Smooth muscle cell (in vitro differentiated cells): ENCODE results near the gene TSHZ3. TPM values are rescaled to one million over a fixed set of nuclear protein-coding genes. Genes with fewer than 3 reads are reported as not detected.

Experiments used
- DNase-seq: peaks from one replicate; lab custom pipeline; 2025; ENCODE audit not compliant: unreplicated experiment; lab: John Stamatoyannopoulos, UW
- H2AFZ ChIP-seq: fragments of 200-600 bp; sonication (generic); 2 replicates; pipeline ENCODE4 v1.6.0; 2016; ENCODE audit warnings: antibody characterized with exemption, low read depth, mild to moderate bottlenecking
- H3F3A ChIP-seq: fragments of 200-600 bp; sonication (generic); 2 replicates; pipeline ENCODE4 v1.6.0; 2017; ENCODE audit warnings: antibody characterized with exemption, low read depth
- H3K27ac ChIP-seq: fragments of 200-600 bp; sonication (generic); 2 replicates; pipeline ENCODE4 v1.5.1; 2016; ENCODE audit warnings: low read depth, mild to moderate bottlenecking
- H3K27me3 ChIP-seq: fragments of 200-600 bp; sonication (generic); 2 replicates; pipeline ENCODE4 v1.6.1; 2016; ENCODE audit warnings: low read depth, mild to moderate bottlenecking
- H3K36me3 ChIP-seq: fragments of 200-600 bp; sonication (generic); 2 replicates; pipeline ENCODE4 v1.5.1; 2016; ENCODE audit warnings: low read depth
- H3K4me1 ChIP-seq: fragments of 200-600 bp; sonication (generic); 2 replicates; pipeline ENCODE4 v1.5.1; 2016; ENCODE audit warnings: low read depth
- H3K4me2 ChIP-seq: fragments of 200-600 bp; sonication (generic); 2 replicates; pipeline ENCODE4 v1.6.0; 2016; ENCODE audit warnings: mild to moderate bottlenecking
- H3K4me3 ChIP-seq: fragments of 200-600 bp; sonication (generic); 2 replicates; pipeline ENCODE4 v1.5.1; 2016; ENCODE audit warnings: mild to moderate bottlenecking
- H3K79me2 ChIP-seq: fragments of 200-600 bp; sonication (generic); 2 replicates; pipeline ENCODE4 v1.6.0; 2016; ENCODE audit warnings: low read depth, mild to moderate bottlenecking
- H3K9ac ChIP-seq: fragments of 200-600 bp; sonication (generic); 2 replicates; pipeline ENCODE4 v1.6.0; 2016; ENCODE audit warnings: low read depth
- H3K9me3 ChIP-seq: fragments of 200-600 bp; sonication (generic); replicated peaks from 2 replicates; pipeline ENCODE4 v1.5.1; 2016; ENCODE audit warnings: low read depth
- H4K20me1 ChIP-seq: fragments of 200-600 bp; sonication (generic); 2 replicates; pipeline ENCODE4 v1.6.0; 2016; ENCODE audit warnings: low read depth
- WGBS: methylation state at CpG from one replicate; pipeline ENCODE4 v1.1.7; 2016; ENCODE audit warnings: low lambda C conversion rate; 5-methylcytosine and 5-hydroxymethylcytosine counted together
- polyA plus RNA-seq: library from polyadenylated mRNA; unstranded; fragments of >200 nt; fragmentation: Nextera tagmentation; extraction: Ambion mirVana; gene quantifications from 2 replicates; pipeline ENCODE4 v1.2.1, GENCODE V29; 2016
- total RNA-seq: library from RNA; depleted of rRNA; stranded (reverse); fragments of >200 nt; gene quantifications from 2 replicates; pipeline ENCODE4 v1.2.3, GENCODE V29; 2014
- TF ChIP-seq, protein P1 (sequence below): fragments of 200-600 bp; sonication (generic); IDR thresholded peaks from 2 replicates; pipeline ENCODE4 v1.5.1; 2017; ENCODE audit warnings: borderline replicate concordance, mild to moderate bottlenecking, antibody characterized with exemption; ENCODE audit not compliant: insufficient read depth, poor library complexity, severe bottlenecking

The TSHZ3 gene
- total and polyA plus RNA-seq, 2 experiments from 2014 or later, result 21.8 to 23.7 TPM

DNA sequence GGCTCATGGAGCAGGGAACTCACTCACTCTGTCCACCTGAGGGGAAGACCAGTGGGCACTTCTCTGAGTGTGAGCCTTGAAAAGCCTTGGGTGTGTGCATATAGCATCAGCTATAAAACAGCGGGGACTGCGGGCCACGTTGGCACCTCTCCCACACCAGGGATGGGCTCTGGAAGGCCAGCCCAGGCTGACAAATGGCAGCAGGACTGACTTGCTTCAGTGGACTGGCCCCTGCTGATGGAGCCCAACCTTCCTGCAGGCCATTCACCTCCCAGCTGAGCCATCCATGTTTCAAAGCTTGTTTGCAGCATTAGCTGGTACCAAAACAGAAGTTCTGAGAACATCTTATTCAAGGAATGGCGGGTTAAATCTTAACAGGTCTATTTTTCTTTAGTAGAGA, 21.0 kb downstream of the TSHZ3 start:
- Histone ChIP-seq H3K79me2 (peaks cover 98% of the 10 kb centered on the region), H3K36me3 (no peaks in the 10 kb centered on the region), H3K4me2 (no peak overlapping the region), H3F3A (no peaks in the 10 kb centered on the region), H2AFZ (no peak overlapping the region), H3K4me3 (no peak overlapping the region), H3K27me3 (no peaks in the 10 kb centered on the region), H3K9ac (no peak overlapping the region), H3K9me3 (no peaks in the 10 kb centered on the region), H3K27ac (no peak overlapping the region), H3K4me1 (peaks cover 4% of the 10 kb centered on the region), H4K20me1 (peaks cover 92% of the 10 kb centered on the region)
- DNase-seq, result no peak
- 97% methylated on average over 4 of the region's 4 CpGs for WGBS
- TF ChIP-seq, protein P1, sequence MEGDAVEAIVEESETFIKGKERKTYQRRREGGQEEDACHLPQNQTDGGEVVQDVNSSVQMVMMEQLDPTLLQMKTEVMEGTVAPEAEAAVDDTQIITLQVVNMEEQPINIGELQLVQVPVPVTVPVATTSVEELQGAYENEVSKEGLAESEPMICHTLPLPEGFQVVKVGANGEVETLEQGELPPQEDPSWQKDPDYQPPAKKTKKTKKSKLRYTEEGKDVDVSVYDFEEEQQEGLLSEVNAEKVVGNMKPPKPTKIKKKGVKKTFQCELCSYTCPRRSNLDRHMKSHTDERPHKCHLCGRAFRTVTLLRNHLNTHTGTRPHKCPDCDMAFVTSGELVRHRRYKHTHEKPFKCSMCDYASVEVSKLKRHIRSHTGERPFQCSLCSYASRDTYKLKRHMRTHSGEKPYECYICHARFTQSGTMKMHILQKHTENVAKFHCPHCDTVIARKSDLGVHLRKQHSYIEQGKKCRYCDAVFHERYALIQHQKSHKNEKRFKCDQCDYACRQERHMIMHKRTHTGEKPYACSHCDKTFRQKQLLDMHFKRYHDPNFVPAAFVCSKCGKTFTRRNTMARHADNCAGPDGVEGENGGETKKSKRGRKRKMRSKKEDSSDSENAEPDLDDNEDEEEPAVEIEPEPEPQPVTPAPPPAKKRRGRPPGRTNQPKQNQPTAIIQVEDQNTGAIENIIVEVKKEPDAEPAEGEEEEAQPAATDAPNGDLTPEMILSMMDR, result no peak

DNA sequence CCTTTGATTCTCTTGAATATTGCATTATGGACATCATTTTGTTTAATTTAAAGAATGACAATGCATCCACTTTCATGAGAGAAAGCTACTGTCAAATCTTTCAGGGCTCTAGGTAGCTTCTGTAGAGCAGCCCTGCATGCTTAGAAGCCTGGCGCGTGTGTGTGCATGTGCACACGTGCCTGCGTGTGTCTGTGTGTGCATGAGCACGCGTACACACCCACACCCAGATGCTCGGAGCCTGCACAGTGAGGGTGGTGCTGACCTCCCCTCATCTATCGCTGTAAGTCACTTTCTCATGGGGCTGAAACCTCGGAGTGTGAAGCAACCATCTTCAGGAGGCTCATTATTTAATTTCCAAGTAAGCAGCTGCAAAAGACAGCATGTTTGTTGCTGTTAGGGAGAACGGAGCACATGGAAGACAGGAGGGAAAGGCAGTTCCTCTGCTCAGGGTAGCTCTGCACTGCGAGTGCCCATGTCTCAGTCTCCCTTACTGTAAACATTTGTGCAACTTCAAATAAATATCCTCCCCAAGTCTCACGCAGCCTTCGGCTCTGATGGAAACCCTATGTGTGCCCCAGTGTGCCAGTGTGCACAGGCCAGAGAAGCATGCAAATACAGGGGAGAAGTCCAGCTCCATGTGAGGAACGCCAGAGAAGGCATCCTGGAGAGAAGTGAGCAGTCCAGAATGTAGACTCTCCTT, 22.8 kb downstream of the TSHZ3 start:
- H3K27ac ChIP-seq, result peak overlapping the region; percentile 35
- 74% methylated on average over 14 of the region's 14 CpGs for WGBS
- DNase-seq, result no peak

GRCh38 chr19:31325342-31325741, 23.9 kb downstream of the TSHZ3 start:
- TF ChIP-seq, protein P1, result no peak

More for the DNA sequence above, 22.8 kb downstream of the TSHZ3 start:
- TF ChIP-seq, protein P1, result no peak
- peaks cover 100% of the 10 kb centered on the region for H3K79me2 ChIP-seq
- H2AFZ ChIP-seq, result no peak overlapping the region
- no peaks in the 10 kb centered on the region for H3K9me3 ChIP-seq
- no peaks in the 10 kb centered on the region for H3K4me1 ChIP-seq
- no peak overlapping the region for H3K9ac ChIP-seq
- H3K36me3 ChIP-seq, result no peaks in the 10 kb centered on the region
- H3K4me3 ChIP-seq, result no peak overlapping the region
- no peaks in the 10 kb centered on the region for H3F3A ChIP-seq
- H3K4me2 ChIP-seq, result peak overlapping the region; percentile 59
- no peaks in the 10 kb centered on the region for H3K27me3 ChIP-seq
- peaks cover 97% of the 10 kb centered on the region for H4K20me1 ChIP-seq

DNA sequence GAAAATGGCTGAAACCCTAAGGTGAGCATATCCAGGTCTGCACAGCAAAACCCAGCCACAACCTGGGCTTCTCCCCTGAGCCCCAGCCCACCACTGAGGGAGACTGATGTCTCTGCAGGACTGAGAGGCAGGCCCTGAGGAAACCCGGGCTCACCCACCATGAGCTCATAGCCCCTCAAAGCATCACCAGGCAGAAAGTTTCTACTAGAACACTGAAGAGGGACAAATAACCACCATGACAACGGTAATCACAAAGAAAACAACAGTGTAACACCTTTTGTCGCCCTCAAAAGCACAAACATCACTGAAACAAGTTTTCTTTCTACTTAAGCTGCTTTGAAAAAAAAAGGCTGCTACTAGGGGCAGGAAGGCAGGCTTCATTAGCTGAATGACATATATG, 29.8 kb downstream of the TSHZ3 start:
- Histone ChIP-seq H2AFZ (no peak overlapping the region), H3K27me3 (no peaks in the 10 kb centered on the region), H3K36me3 (no peaks in the 10 kb centered on the region), H3F3A (no peaks in the 10 kb centered on the region), H3K4me3 (no peak overlapping the region), H4K20me1 (peaks cover 100% of the 10 kb centered on the region), H3K79me2 (peaks cover 100% of the 10 kb centered on the region), H3K27ac (no peak overlapping the region), H3K9me3 (no peaks in the 10 kb centered on the region), H3K9ac (no peak overlapping the region), H3K4me1 (peaks cover 40% of the 10 kb centered on the region), H3K4me2 (no peak overlapping the region)
- no peak for DNase-seq
- TF ChIP-seq, protein P1, result no peak
- WGBS, result 88% methylated on average over 3 of the region's 3 CpGs

More at GRCh38 chr19:31325342-31325741, 23.9 kb downstream of the TSHZ3 start:
- no peak for DNase-seq
- no peaks in the 10 kb centered on the region for H3F3A ChIP-seq
- no peak overlapping the region for H2AFZ ChIP-seq
- H3K79me2 ChIP-seq, result peaks cover 100% of the 10 kb centered on the region
- no peak overlapping the region for H3K4me3 ChIP-seq
- peaks cover 98% of the 10 kb centered on the region for H4K20me1 ChIP-seq
- 96% methylated on average over 11 of the region's 11 CpGs for WGBS
- no peaks in the 10 kb centered on the region for H3K36me3 ChIP-seq
- H3K4me2 ChIP-seq, result no peak overlapping the region
- H3K27me3 ChIP-seq, result no peaks in the 10 kb centered on the region
- no peaks in the 10 kb centered on the region for H3K4me1 ChIP-seq
- no peaks in the 10 kb centered on the region for H3K9me3 ChIP-seq
- no peak overlapping the region for H3K9ac ChIP-seq
- H3K27ac ChIP-seq, result no peak overlapping the region
